G401.6 (cell line): Measurements from ENCODE around the gene R3HCC1L.
"Not testable (repeated sequence)": the region's sequence is repeated elsewhere in the genome, so short reads cannot be mapped to it uniquely, and the experiment has no call there.

Source experiments
- FAIRE-seq: peaks from 2 replicates; lab custom pipeline; 2012; peaks lifted over from hg19 to GRCh38; lab: Jason Lieb, UNC

R3HCC1L gene

GRCh38 chr10:98131619-98132018 is 2.8 kb upstream of the R3HCC1L start:
- no peak for FAIRE-seq

GRCh38 chr10:98133075-98133752 is 1.2 kb upstream of the R3HCC1L start:
- FAIRE-seq, result not testable (repeated sequence)

- no peak for FAIRE-seq
Measured at GRCh38 chr10:98134117-98134430, 383 bp upstream of the R3HCC1L start.

- no peak for FAIRE-seq
Measured at GRCh38 chr10:98135222-98135899, 904 bp downstream of the R3HCC1L start.

- FAIRE-seq, result not testable (repeated sequence)
Measured at GRCh38 chr10:98136775-98137174, 2.3 kb downstream of the R3HCC1L start.

- no peak for FAIRE-seq
Measured at GRCh38 chr10:98138031-98138430, 3.6 kb downstream of the R3HCC1L start.

- FAIRE-seq, result no peak
Measured at GRCh38 chr10:98139431-98139830, 5.0 kb downstream of the R3HCC1L start.

- no peak for FAIRE-seq
Measured at GRCh38 chr10:98141484-98142073, 7.1 kb downstream of the R3HCC1L start.

- no peak for FAIRE-seq
Measured at GRCh38 chr10:98144985-98145384, 10.5 kb downstream of the R3HCC1L start.

- no peak for FAIRE-seq
Measured at GRCh38 chr10:98149858-98150257, 15.4 kb downstream of the R3HCC1L start.

GRCh38 chr10:98150544-98150943 is 16.1 kb downstream of the R3HCC1L start:
- no peak for FAIRE-seq

- not testable (repeated sequence) for FAIRE-seq
Measured at GRCh38 chr10:98152778-98153177, 18.3 kb downstream of the R3HCC1L start.

- FAIRE-seq, result not testable (repeated sequence)
Measured at GRCh38 chr10:98153213-98153958, 18.9 kb downstream of the R3HCC1L start.

GRCh38 chr10:98154076-98154475 is 19.6 kb downstream of the R3HCC1L start:
- no peak for FAIRE-seq

- no peak for FAIRE-seq
Measured at GRCh38 chr10:98158576-98158975, 24.1 kb downstream of the R3HCC1L start.

- FAIRE-seq, result no peak
Measured at GRCh38 chr10:98163941-98164340, 29.5 kb downstream of the R3HCC1L start.

- no peak for FAIRE-seq
Measured at GRCh38 chr10:98167191-98167590, 32.7 kb downstream of the R3HCC1L start.

GRCh38 chr10:98168147-98168546 is 33.7 kb downstream of the R3HCC1L start:
- no peak for FAIRE-seq

GRCh38 chr10:98168766-98169165 is 34.3 kb downstream of the R3HCC1L start:
- no peak for FAIRE-seq

- FAIRE-seq, result no peak
Measured at GRCh38 chr10:98169379-98169778, 34.9 kb downstream of the R3HCC1L start.

- peak; percentile 90 for FAIRE-seq
Measured at GRCh38 chr10:98170249-98171117, 36.0 kb downstream of the R3HCC1L start.

- FAIRE-seq, result no peak
Measured at GRCh38 chr10:98172073-98172472, 37.6 kb downstream of the R3HCC1L start.
